Sigmoid colon (tissue), 7 donors: Measurements from ENCODE around the gene RPS24. TPM values are rescaled to one million over a fixed set of nuclear protein-coding genes. Genes with fewer than 3 reads are reported as not detected.
"Not testable (repeated sequence)": the region's sequence is repeated elsewhere in the genome, so short reads cannot be mapped to it uniquely, and the experiment has no call there.

Experiments
- DNase-seq: peaks from one replicate; pipeline ENCODE4 v3.0.0-alpha.2; 2019
- H3K27ac ChIP-seq, 4 donors: fragments of 200-600 bp; sonication (generic); one replicate each; pipeline ENCODE4 v1.5.1; 2016 to 2019; ENCODE audit warnings: mild to moderate bottlenecking in 1 of 4
- H3K27me3 ChIP-seq, 3 donors: fragments of 200-600 bp; sonication (generic); one replicate each; pipeline ENCODE4 v1.5.1; 2019; ENCODE audit warnings: mild to moderate bottlenecking in 1 of 3
- H3K36me3 ChIP-seq, 4 donors: fragments of 200-600 bp; sonication (generic); one replicate each; pipeline ENCODE4 v1.5.1; 2016 to 2019
- H3K4me1 ChIP-seq, 4 donors: fragments of 200-600 bp; sonication (generic); one replicate each; pipeline ENCODE4 v1.5.1; 2017 to 2019
- H3K4me3 ChIP-seq, 4 donors: fragments of 200-600 bp; sonication (generic); one replicate each; pipeline ENCODE4 v1.5.1; 2017 to 2019; ENCODE audit warnings: mild to moderate bottlenecking in 2 of 4, moderate library complexity in 1 of 4
- H3K9me3 ChIP-seq, 4 donors: fragments of 200-600 bp in 3 of 4; sonication (generic) in 3 of 4; one replicate each; pipeline versions ENCODE4 v1.5.1 to v1.6.1; 2013 to 2019
- CTCF ChIP-seq, 4 experiments: fragments of 450-650 bp in 3 of 4; fragments of 200-600 bp in 1 of 4; IDR thresholded peaks; one replicate each; pipeline ENCODE4 v1.5.1; 2016 to 2019; ENCODE audit warnings: antibody characterized with exemption in 4 of 4, mild to moderate bottlenecking in 3 of 4, moderate library complexity in 2 of 4
- EP300 ChIP-seq, 4 donors: sonication (generic); formaldehyde crosslinking; IDR thresholded peaks; one replicate each; pipeline ENCODE4 v1.6.1; 2017; ENCODE audit warnings: antibody characterized with exemption in 4 of 4
- POLR2A ChIP-seq, 2 donors: fragments of 450-650 bp; IDR thresholded peaks; one replicate each; pipeline ENCODE4 v1.6.1; 2016; ENCODE audit warnings: antibody characterized with exemption in 2 of 2, mild to moderate bottlenecking in 2 of 2, moderate library complexity in 2 of 2
- POLR2AphosphoS5 ChIP-seq, 4 donors: sonication (generic); formaldehyde crosslinking; IDR thresholded peaks; one replicate each; pipeline ENCODE4 v1.6.1; 2017; ENCODE audit warnings: antibody characterized with exemption in 4 of 4
- WGBS, 2 donors: extraction: QIAGEN DNeasy Blood & Tissue Kit; methylation state at CpG; one replicate each; pipeline ENCODE4 v1.1.7; 2013; 5-methylcytosine and 5-hydroxymethylcytosine counted together
- intact Hi-C: fragments of 100-400 bp; cut with DNase I; formaldehyde crosslinking; loops from one replicate; pipeline ENCODE4 v1.15.1; 2023
- polyA plus RNA-seq, 3 donors: library from polyadenylated mRNA; stranded (reverse); fragments of 200-250 nt; gene quantifications; one replicate each; pipeline ENCODE4 v1.2.3, GENCODE V29; 2013
- total RNA-seq, 4 donors: library from RNA; depleted of rRNA; stranded (reverse); fragments of >200 nt; gene quantifications; one replicate each; pipeline ENCODE4 v1.1.0, GENCODE V29; 2016
- donor health status: healthy with polysubstance abuse.
- donor health status: Bipolar disorder and iron deficiency.
- donor health status: healthy.

RPS24 gene
- total and polyA plus RNA-seq, 7 donors: 2,487 to 7,696 (median 3,724) TPM

- intact Hi-C loops: no loop called here
- Histone ChIP-seq H3K27me3 (no peaks in the 10 kb centered on the region), H3K36me3 (peaks cover 0 to 61% (median 30%) of the 10 kb centered on the region in 4 donors), H3K27ac (no peak overlapping the region), H3K4me1 (no peaks in the 10 kb centered on the region), H3K9me3 (no peaks in the 10 kb centered on the region), H3K4me3 (no peak overlapping the region)
- no peak for DNase-seq
- no peak for TF ChIP-seq EP300 (IDR thresholded peaks at IDR 0.05)
- no peak for TF ChIP-seq POLR2A (IDR thresholded peaks at IDR 0.05)
- TF ChIP-seq POLR2AphosphoS5 (IDR thresholded peaks at IDR 0.05): no peak
- TF ChIP-seq CTCF (IDR thresholded peaks at IDR 0.05): no peak
- WGBS, 2 donors: 95% methylated on average over 3 of the region's 3 CpGs
Observed at GRCh38 chr10:77993620-77994019, 40.0 kb upstream of the RPS24 start.

- WGBS, 2 donors: 97 to 99% methylated on average over 5 of the region's 5 CpGs
- H3K27ac ChIP-seq: not testable (repeated sequence)
Observed at GRCh38 chr10:77998780-77999179, 34.9 kb upstream of the RPS24 start.

GRCh38 chr10:78000206-78000605 is 33.5 kb upstream of the RPS24 start:
- H3K27ac ChIP-seq: no peak overlapping the region
- DNase-seq: no peak
- H3K9me3 ChIP-seq: no peaks in the 10 kb centered on the region
- no peaks in the 10 kb centered on the region for H3K4me1 ChIP-seq
- no peak for TF ChIP-seq POLR2AphosphoS5 (IDR thresholded peaks at IDR 0.05)
- no peak for TF ChIP-seq POLR2A (IDR thresholded peaks at IDR 0.05)
- no peak for TF ChIP-seq CTCF (IDR thresholded peaks at IDR 0.05)
- TF ChIP-seq EP300 (IDR thresholded peaks at IDR 0.05): no peak
- H3K36me3 ChIP-seq: peaks cover 33 to 68% (median 60%) of the 10 kb centered on the region in 4 donors
- no peak overlapping the region for H3K4me3 ChIP-seq
- H3K27me3 ChIP-seq: no peaks in the 10 kb centered on the region
- intact Hi-C loops: no loop called here

More at GRCh38 chr10:77998780-77999179, 34.9 kb upstream of the RPS24 start:
- H3K4me1 ChIP-seq, H3K4me3 ChIP-seq, H3K27me3 ChIP-seq, DNase-seq, intact Hi-C loops, H3K9me3 ChIP-seq: not testable (repeated sequence)
- peaks cover 26 to 60% (median 49%) of the 10 kb centered on the region in 4 donors for H3K36me3 ChIP-seq

GRCh38 chr10:78000956-78001472 is 32.6 kb upstream of the RPS24 start:
- Histone ChIP-seq H3K9me3 (no peaks in the 10 kb centered on the region), H3K4me1 (no peaks in the 10 kb centered on the region), H3K27me3 (no peaks in the 10 kb centered on the region), H3K4me3 (no peak overlapping the region), H3K36me3 (peaks cover 33 to 76% (median 66%) of the 10 kb centered on the region in 4 donors), H3K27ac (no peak overlapping the region)
- DNase-seq: no peak
- WGBS, 2 donors: 95 to 97% methylated on average over 6 of the region's 6 CpGs
- no peak for TF ChIP-seq CTCF (IDR thresholded peaks at IDR 0.05)
- TF ChIP-seq POLR2AphosphoS5 (IDR thresholded peaks at IDR 0.05): no peak
- no peak for TF ChIP-seq POLR2A (IDR thresholded peaks at IDR 0.05)
- TF ChIP-seq EP300 (IDR thresholded peaks at IDR 0.05): no peak
- intact Hi-C loops: no loop called here

- WGBS, 2 donors: 93 to 97% methylated on average over 4 of the region's 4 CpGs
- no peaks in the 10 kb centered on the region for H3K27me3 ChIP-seq
- H3K4me3 ChIP-seq: no peak overlapping the region
- H3K4me1 ChIP-seq: no peaks in the 10 kb centered on the region
- intact Hi-C loops: no loop called here
- no peak for DNase-seq
- no peak overlapping the region for H3K27ac ChIP-seq
- H3K9me3 ChIP-seq: no peaks in the 10 kb centered on the region
- TF ChIP-seq EP300 (IDR thresholded peaks at IDR 0.05) (no peak), POLR2AphosphoS5 (IDR thresholded peaks at IDR 0.05) (no peak), CTCF (IDR thresholded peaks at IDR 0.05) (no peak), POLR2A (IDR thresholded peaks at IDR 0.05) (no peak)
- H3K36me3 ChIP-seq: peaks cover 33 to 86% (median 70%) of the 10 kb centered on the region in 4 donors
Observed at GRCh38 chr10:78002541-78003288, 30.9 kb upstream of the RPS24 start.
